Measurements from ENCODE around the gene MID2.
"Not testable (repeated sequence)": the region's sequence is repeated elsewhere in the genome, so short reads cannot be mapped to it uniquely, and the experiment has no call there.

Gene MID2

GRCh38 chrX:107857041-107857440 lies 31.4 kb downstream of the MID2 start:
- H3K9ac ChIP-seq (ENCODE audit: low read depth, low read length, poor library complexity); H2BK12ac ChIP-seq (ENCODE audit: low read length); H3K79me1 ChIP-seq (ENCODE audit: low read depth, low read length); H3K27ac ChIP-seq (replicated peaks; ENCODE audit: low read length); H2BK120ac ChIP-seq (ENCODE audit: low read depth, low read length); H4K91ac ChIP-seq (ENCODE audit: low read depth, low read length, poor library complexity); H3K4me3 ChIP-seq (ENCODE audit: low read length in 2 of 2); H3K23ac ChIP-seq (ENCODE audit: low read depth, low read length, poor library complexity); H2AK5ac ChIP-seq (ENCODE audit: low read depth, low read length); H3K14ac ChIP-seq (ENCODE audit: low read length); H3K36me3 ChIP-seq (replicated peaks in 1 of 2; ENCODE audit: control insufficient read depth in 2 of 2, insufficient read depth in 2 of 2, low read length in 2 of 2); H3K4me1 ChIP-seq (ENCODE audit: control insufficient read depth in 2 of 2, insufficient read depth in 1 of 2, low read depth in 1 of 2, low read length in 2 of 2); H2AFZ ChIP-seq (ENCODE audit: low read length); H3K4ac ChIP-seq (ENCODE audit: low read length); H4K8ac ChIP-seq (ENCODE audit: low read depth, low read length); H2BK5ac ChIP-seq (ENCODE audit: low read length); H2BK15ac ChIP-seq (ENCODE audit: low read length); H3K9me3 ChIP-seq (replicated peaks in 1 of 2; ENCODE audit: control insufficient read depth in 2 of 2, insufficient read depth in 1 of 2, low read depth in 1 of 2, low read length in 2 of 2); H3K18ac ChIP-seq (ENCODE audit: low read length); H3K4me2 ChIP-seq (ENCODE audit: insufficient read depth, low read length, poor library complexity, severe bottlenecking); DNase-seq (ENCODE audit: low spot score): not testable (repeated sequence)
- no CpG with 5 or more reads among the region's 5 CpGs for WGBS, 2 donors (ENCODE audit: extremely low coverage in 2 of 2, insufficient read length in 2 of 2, insufficient replicate concordance in 1 of 2)
- peaks cover 0 to 18% (median 0%) of the 10 kb centered on the region in 3 experiments for H3K27me3 ChIP-seq (ENCODE audit: control insufficient read depth in 3 of 3, insufficient read depth in 3 of 3, low read depth in 1 of 3, low read length in 3 of 3)

DNA sequence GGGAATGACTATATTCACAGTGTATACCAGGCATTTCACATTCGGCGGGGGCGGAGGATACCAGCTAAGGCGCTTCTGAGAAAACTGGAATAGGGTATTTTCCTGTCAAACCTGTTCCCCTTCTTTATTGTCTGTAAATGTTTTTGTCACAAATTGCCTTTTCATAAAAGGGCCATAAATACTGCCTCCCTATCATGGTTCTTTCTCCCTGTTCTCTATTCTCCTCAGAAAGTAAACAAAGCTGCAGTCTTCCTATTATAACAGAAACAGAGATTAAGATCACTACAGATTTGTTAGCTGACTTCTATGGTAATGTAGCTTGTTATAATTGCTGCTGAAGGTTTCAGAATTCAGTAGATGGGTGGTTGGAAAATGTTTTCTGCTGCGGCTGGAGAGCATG lies 32.2 kb downstream of the MID2 start:
- Histone ChIP-seq H3K4me1 (ENCODE audit: control insufficient read depth in 2 of 2, insufficient read depth in 1 of 2, low read depth in 1 of 2, low read length in 2 of 2) (no peaks in the 10 kb centered on the region), H3K9me3 (replicated peaks in 1 of 2; ENCODE audit: control insufficient read depth in 2 of 2, insufficient read depth in 1 of 2, low read depth in 1 of 2, low read length in 2 of 2) (no peaks in the 10 kb centered on the region), H3K79me1 (ENCODE audit: low read depth, low read length) (no peaks in the 10 kb centered on the region), H2BK12ac (ENCODE audit: low read length) (no peak overlapping the region), H2BK5ac (ENCODE audit: low read length) (no peak overlapping the region), H3K23ac (ENCODE audit: low read depth, low read length, poor library complexity) (no peak overlapping the region), H4K8ac (ENCODE audit: low read depth, low read length) (no peak overlapping the region), H2AFZ (ENCODE audit: low read length) (no peak overlapping the region), H3K18ac (ENCODE audit: low read length) (no peak overlapping the region), H3K4me2 (ENCODE audit: insufficient read depth, low read length, poor library complexity, severe bottlenecking) (no peak overlapping the region), H2BK15ac (ENCODE audit: low read length) (no peak overlapping the region), H3K27me3 (ENCODE audit: control insufficient read depth in 3 of 3, insufficient read depth in 3 of 3, low read depth in 1 of 3, low read length in 3 of 3) (peaks cover 0 to 18% (median 0%) of the 10 kb centered on the region in 3 experiments), H3K4me3 (ENCODE audit: low read length in 2 of 2) (no peak overlapping the region), H3K9ac (ENCODE audit: low read depth, low read length, poor library complexity) (no peak overlapping the region), H3K4ac (ENCODE audit: low read length) (no peak overlapping the region), H2BK120ac (ENCODE audit: low read depth, low read length) (no peak overlapping the region), H3K36me3 (replicated peaks in 1 of 2; ENCODE audit: control insufficient read depth in 2 of 2, insufficient read depth in 2 of 2, low read length in 2 of 2) (no peaks in the 10 kb centered on the region), H3K27ac (replicated peaks; ENCODE audit: low read length) (no peak overlapping the region), H4K91ac (ENCODE audit: low read depth, low read length, poor library complexity) (no peak overlapping the region), H2AK5ac (ENCODE audit: low read depth, low read length) (no peak overlapping the region), H3K14ac (ENCODE audit: low read length) (no peak overlapping the region)
- WGBS, 2 donors (ENCODE audit: extremely low coverage in 2 of 2, insufficient read length in 2 of 2, insufficient replicate concordance in 1 of 2), result no CpG with 5 or more reads among the region's 5 CpGs
- no peak for DNase-seq (ENCODE audit: low spot score)

GRCh38 chrX:107861056-107861455 lies 35.4 kb downstream of the MID2 start:
- H3K27ac ChIP-seq (replicated peaks; ENCODE audit: low read length), result no peak overlapping the region
- no peak overlapping the region for H3K4me2 ChIP-seq (ENCODE audit: insufficient read depth, low read length, poor library complexity, severe bottlenecking)
- no peak overlapping the region for H2BK15ac ChIP-seq (ENCODE audit: low read length)
- H3K79me1 ChIP-seq (ENCODE audit: low read depth, low read length), result no peaks in the 10 kb centered on the region
- no peak overlapping the region for H2BK120ac ChIP-seq (ENCODE audit: low read depth, low read length)
- H4K8ac ChIP-seq (ENCODE audit: low read depth, low read length), result no peak overlapping the region
- H3K4ac ChIP-seq (ENCODE audit: low read length), result no peak overlapping the region
- WGBS, 2 donors (ENCODE audit: extremely low coverage in 2 of 2, insufficient read length in 2 of 2, insufficient replicate concordance in 1 of 2), result no CpG with 5 or more reads among the region's 4 CpGs
- H2BK12ac ChIP-seq (ENCODE audit: low read length), result no peak overlapping the region
- no peak overlapping the region for H4K91ac ChIP-seq (ENCODE audit: low read depth, low read length, poor library complexity)
- H3K27me3 ChIP-seq (ENCODE audit: control insufficient read depth in 3 of 3, insufficient read depth in 3 of 3, low read depth in 1 of 3, low read length in 3 of 3), result peaks cover 0 to 23% (median 0%) of the 10 kb centered on the region in 3 experiments
- H3K36me3 ChIP-seq (replicated peaks in 1 of 2; ENCODE audit: control insufficient read depth in 2 of 2, insufficient read depth in 2 of 2, low read length in 2 of 2), result no peaks in the 10 kb centered on the region
- no peak overlapping the region for H2AK5ac ChIP-seq (ENCODE audit: low read depth, low read length)
- no peak for DNase-seq (ENCODE audit: low spot score)
- no peak overlapping the region for H3K4me3 ChIP-seq (ENCODE audit: low read length in 2 of 2)
- no peaks in the 10 kb centered on the region for H3K4me1 ChIP-seq (ENCODE audit: control insufficient read depth in 2 of 2, insufficient read depth in 1 of 2, low read depth in 1 of 2, low read length in 2 of 2)
- H3K9me3 ChIP-seq (replicated peaks in 1 of 2; ENCODE audit: control insufficient read depth in 2 of 2, insufficient read depth in 1 of 2, low read depth in 1 of 2, low read length in 2 of 2), result no peaks in the 10 kb centered on the region
- H3K18ac ChIP-seq (ENCODE audit: low read length), result no peak overlapping the region
- H3K14ac ChIP-seq (ENCODE audit: low read length), result no peak overlapping the region
- H3K23ac ChIP-seq (ENCODE audit: low read depth, low read length, poor library complexity), result no peak overlapping the region
- H2BK5ac ChIP-seq (ENCODE audit: low read length), result no peak overlapping the region
- no peak overlapping the region for H2AFZ ChIP-seq (ENCODE audit: low read length)
- H3K9ac ChIP-seq (ENCODE audit: low read depth, low read length, poor library complexity), result no peak overlapping the region

- H2BK12ac ChIP-seq (ENCODE audit: low read length), result no peak overlapping the region
- no peaks in the 10 kb centered on the region for H3K79me1 ChIP-seq (ENCODE audit: low read depth, low read length)
These were observed 45.5 kb downstream of the MID2 start for GRCh38 chrX:107871136-107871535.

More at GRCh38 chrX:107871136-107871535, 45.5 kb downstream of the MID2 start:
- no peak overlapping the region for H3K23ac ChIP-seq (ENCODE audit: low read depth, low read length, poor library complexity)
- no peak overlapping the region for H2AFZ ChIP-seq (ENCODE audit: low read length)
- H2AK5ac ChIP-seq (ENCODE audit: low read depth, low read length), result no peak overlapping the region
- peaks cover 0 to 14% (median 0%) of the 10 kb centered on the region in 3 experiments for H3K27me3 ChIP-seq (ENCODE audit: control insufficient read depth in 3 of 3, insufficient read depth in 3 of 3, low read depth in 1 of 3, low read length in 3 of 3)
- H3K9me3 ChIP-seq (replicated peaks in 1 of 2; ENCODE audit: control insufficient read depth in 2 of 2, insufficient read depth in 1 of 2, low read depth in 1 of 2, low read length in 2 of 2), result no peaks in the 10 kb centered on the region
- H3K36me3 ChIP-seq (replicated peaks in 1 of 2; ENCODE audit: control insufficient read depth in 2 of 2, insufficient read depth in 2 of 2, low read length in 2 of 2), result no peaks in the 10 kb centered on the region
- H4K91ac ChIP-seq (ENCODE audit: low read depth, low read length, poor library complexity), result no peak overlapping the region
- H3K4me1 ChIP-seq (ENCODE audit: control insufficient read depth in 2 of 2, insufficient read depth in 1 of 2, low read depth in 1 of 2, low read length in 2 of 2), result no peaks in the 10 kb centered on the region
- WGBS, 2 donors (ENCODE audit: extremely low coverage in 2 of 2, insufficient read length in 2 of 2, insufficient replicate concordance in 1 of 2), result no CpG with 5 or more reads among the region's 6 CpGs
- H3K27ac ChIP-seq (replicated peaks; ENCODE audit: low read length), result no peak overlapping the region
- H2BK5ac ChIP-seq (ENCODE audit: low read length), result no peak overlapping the region
- H2BK15ac ChIP-seq (ENCODE audit: low read length), result no peak overlapping the region
- DNase-seq (ENCODE audit: low spot score), result no peak
- H3K4me3 ChIP-seq (ENCODE audit: low read length in 2 of 2), result no peak overlapping the region
- H2BK120ac ChIP-seq (ENCODE audit: low read depth, low read length), result no peak overlapping the region
- no peak overlapping the region for H3K18ac ChIP-seq (ENCODE audit: low read length)
- no peak overlapping the region for H3K9ac ChIP-seq (ENCODE audit: low read depth, low read length, poor library complexity)
- no peak overlapping the region for H4K8ac ChIP-seq (ENCODE audit: low read depth, low read length)
- no peak overlapping the region for H3K4ac ChIP-seq (ENCODE audit: low read length)
- no peak overlapping the region for H3K14ac ChIP-seq (ENCODE audit: low read length)
- H3K4me2 ChIP-seq (ENCODE audit: insufficient read depth, low read length, poor library complexity, severe bottlenecking), result no peak overlapping the region
